Common myeloid progenitor, CD34-positive (primary cell): ENCODE data around the gene IP6K2.
A peak's percentile ranks its signal among the peaks of the same experiment; 100 is the strongest.
"Not testable (repeated sequence)": the region's sequence is repeated elsewhere in the genome, so short reads cannot be mapped to it uniquely, and the experiment has no call there.

Experiments
- CTCF ChIA-PET: fragments of 350-600 bp; sonication (Branson Sonifier 250); formaldehyde crosslinking; loops from one replicate; lab custom pipeline; 2021; ENCODE audit warnings: antibody characterized with exemption; lab: Charles Lee
- POLR2A ChIA-PET: fragments of 350-600 bp; sonication (Branson Sonifier 250); formaldehyde crosslinking; loops from one replicate; lab custom pipeline; 2021; ENCODE audit warnings: antibody characterized with exemption; lab: Charles Lee
- DNase-seq, 3 donors: peaks; one replicate each; pipeline versions ENCODE4 v3.0.0 to v3.0.0-alpha.2; 2013
- H3K27ac ChIP-seq, 2 experiments: 1 replicate in 1 of 2; 2 replicates in 1 of 2; pipeline ENCODE4 v1.7.0; 2013; ENCODE audit warnings: inconsistent platforms in 2 of 2, low read length in 2 of 2, mild to moderate bottlenecking in 2 of 2, low read depth in 1 of 2, moderate library complexity in 1 of 2; ENCODE audit not compliant: severe bottlenecking in 2 of 2, insufficient read depth in 1 of 2, poor library complexity in 1 of 2
- H3K27me3 ChIP-seq, 5 experiments: replicated peaks in 2 of 5; 1 replicate in 3 of 5; 2 replicates in 2 of 5; pipeline versions ENCODE4 v1.6.1 to v1.7.0; 2013; ENCODE audit warnings: low read length in 4 of 5, mild to moderate bottlenecking in 2 of 5, moderate library complexity in 2 of 5, inconsistent platforms in 1 of 5; ENCODE audit not compliant: insufficient read depth in 5 of 5, control insufficient read depth in 4 of 5
- H3K36me3 ChIP-seq, 4 experiments: 1 replicate in 2 of 4; 2 replicates in 2 of 4; pipeline versions ENCODE4 v1.6.1 to v1.7.0; 2013; ENCODE audit warnings: low read length in 3 of 4, control low read depth in 1 of 4, mild to moderate bottlenecking in 1 of 4; ENCODE audit not compliant: control insufficient read depth in 4 of 4, insufficient read depth in 4 of 4
- H3K4me1 ChIP-seq, 4 experiments: 1 replicate in 3 of 4; 2 replicates in 1 of 4; pipeline versions ENCODE4 v1.6.1 to v1.7.1; 2013; ENCODE audit warnings: low read length in 3 of 4, mild to moderate bottlenecking in 3 of 4, control low read depth in 1 of 4, inconsistent platforms in 1 of 4, moderate library complexity in 1 of 4; ENCODE audit not compliant: control insufficient read depth in 4 of 4, insufficient read depth in 4 of 4; ENCODE audit errors: control extremely low read depth in 1 of 4
- H3K4me3 ChIP-seq, 7 experiments: 1 replicate in 4 of 7; 2 replicates in 3 of 7; pipeline versions ENCODE4 v1.5.1 to v1.7.0; 2013; ENCODE audit warnings: mild to moderate bottlenecking in 7 of 7, low read length in 6 of 7, moderate library complexity in 6 of 7, inconsistent platforms in 2 of 7, low read depth in 2 of 7, control low read depth in 1 of 7; ENCODE audit not compliant: insufficient read depth in 4 of 7, control insufficient read depth in 1 of 7; ENCODE audit errors: extremely low read depth in 1 of 7
- H3K9me3 ChIP-seq, 5 experiments: 1 replicate in 4 of 5; 2 replicates in 1 of 5; pipeline versions ENCODE4 v1.6.1 to v1.7.1; 2013; ENCODE audit warnings: low read length in 4 of 5, mild to moderate bottlenecking in 2 of 5, inconsistent platforms in 1 of 5, low read depth in 1 of 5, moderate library complexity in 1 of 5; ENCODE audit not compliant: control insufficient read depth in 4 of 5, insufficient read depth in 2 of 5; ENCODE audit errors: control extremely low read depth in 1 of 5
- WGBS: methylation state at CpG from one replicate; pipeline ENCODE4 v1.1.5; 2013; ENCODE audit not compliant: insufficient coverage; 5-methylcytosine and 5-hydroxymethylcytosine counted together

IP6K2 gene

GRCh38 chr3:48739955-48740823 lies 23.2 kb upstream of the IP6K2 start:
- H3K4me1 ChIP-seq, result peaks cover 0 to 9% (median 0%) of the 10 kb centered on the region in 4 experiments

GRCh38 chr3:48739617-48739954 lies 22.6 kb upstream of the IP6K2 start:
- Histone ChIP-seq H3K4me3 (no peak overlapping the region), H3K9me3 (no peaks in the 10 kb centered on the region), H3K27me3 (no peaks in the 10 kb centered on the region), H3K36me3 (no peaks in the 10 kb centered on the region), H3K4me1 (peaks cover 0 to 9% (median 0%) of the 10 kb centered on the region in 4 experiments), H3K27ac (no peak overlapping the region)
- POLR2A ChIA-PET, result interaction anchor here (0.6 to 0.8 kb wide), 2 partner anchors 17 to 48 kb away, joined by 3 read pairs; no protein-coding TSS in a partner anchor
- 80% methylated on average over 4 of the region's 6 CpGs for WGBS
- CTCF ChIA-PET, result interaction anchor here (0.8 to 1.8 kb wide), 26 partner anchors 9 to 213 kb away, joined by 3 to 7 read pairs (median 3); partner anchors contain the start of gene SLC25A20
- no peak for DNase-seq

More at GRCh38 chr3:48739955-48740823, 23.2 kb upstream of the IP6K2 start:
- Histone ChIP-seq H3K27ac (peak overlapping the region in 1 of 2 experiments; percentile 5), H3K27me3 (no peaks in the 10 kb centered on the region), H3K36me3 (peaks cover 0 to 1% (median 0%) of the 10 kb centered on the region in 4 experiments), H3K9me3 (no peaks in the 10 kb centered on the region), H3K4me3 (no peak overlapping the region)
- ChIA-PET CTCF (interaction anchor here (0.6 to 1.8 kb wide), 26 partner anchors 9 to 212 kb away, joined by 3 to 7 read pairs (median 3); partner anchors contain the start of gene SLC25A20), POLR2A (interaction anchor here (0.6 kb wide), 1 partner anchor 48 kb away, joined by 3 read pairs; no protein-coding TSS in a partner anchor)
- 29% methylated on average over 11 of the region's 15 CpGs for WGBS
- DNase-seq, result peak; percentile 38 to 63 (median 59)

- ChIA-PET CTCF (interaction anchor here (0.8 to 1.8 kb wide), 27 partner anchors 9 to 213 kb away, joined by 3 to 7 read pairs (median 3); partner anchors contain the start of gene SLC25A20), POLR2A (interaction anchor here (0.6 to 0.8 kb wide), 2 partner anchors 18 to 49 kb away, joined by 3 read pairs; no protein-coding TSS in a partner anchor)
- DNase-seq, result no peak
- no peak overlapping the region for H3K4me3 ChIP-seq
- no peaks in the 10 kb centered on the region for H3K36me3 ChIP-seq
- no peaks in the 10 kb centered on the region for H3K27me3 ChIP-seq
- 100% methylated on average over 6 of the region's 9 CpGs for whole genome bisulfite sequencing
- no peaks in the 10 kb centered on the region for H3K9me3 ChIP-seq
- H3K4me1 ChIP-seq, result peaks cover 0 to 9% (median 0%) of the 10 kb centered on the region in 4 experiments
- H3K27ac ChIP-seq, result no peak overlapping the region
Measured at GRCh38 chr3:48738926-48739616, 22.1 kb upstream of the IP6K2 start.

GRCh38 chr3:48738144-48738536 lies 21.1 kb upstream of the IP6K2 start:
- H3K4me3 ChIP-seq, result no peak overlapping the region
- peaks cover 0 to 9% (median 0%) of the 10 kb centered on the region in 4 experiments for H3K4me1 ChIP-seq
- no peak for DNase-seq
- ChIA-PET POLR2A (interaction anchor here (0.6 kb wide), 1 partner anchor 21 kb away, joined by 3 read pairs; no protein-coding TSS in a partner anchor), CTCF (interaction anchor here (0.6 to 3.2 kb wide), 9 partner anchors 11 to 256 kb away, joined by 3 to 7 read pairs (median 3); no protein-coding TSS in a partner anchor)
- 92% methylated on average over 3 of the region's 3 CpGs for WGBS
- H3K36me3 ChIP-seq, result no peaks in the 10 kb centered on the region
- H3K9me3 ChIP-seq, result no peaks in the 10 kb centered on the region
- H3K27me3 ChIP-seq, result no peaks in the 10 kb centered on the region
- no peak overlapping the region for H3K27ac ChIP-seq

- H3K36me3 ChIP-seq, H3K27ac ChIP-seq, H3K4me3 ChIP-seq, H3K27me3 ChIP-seq, POLR2A ChIA-PET, H3K4me1 ChIP-seq, H3K9me3 ChIP-seq: not testable (repeated sequence)
- peak; percentile 27 to 73 (median 65) for DNase-seq
- WGBS, result 92% methylated on average over 2 of the region's 8 CpGs
- CTCF ChIA-PET, result interaction anchor here (1.6 to 3.2 kb wide), 3 partner anchors 13 to 218 kb away, joined by 3 to 7 read pairs (median 5); no protein-coding TSS in a partner anchor
Measured at GRCh38 chr3:48735075-48735767, 18.2 kb upstream of the IP6K2 start.

- CTCF ChIA-PET, H3K27ac ChIP-seq, H3K27me3 ChIP-seq: not testable (repeated sequence)
Measured at GRCh38 chr3:48734541-48734940, 17.5 kb upstream of the IP6K2 start.

More at GRCh38 chr3:48734541-48734940, 17.5 kb upstream of the IP6K2 start:
- H3K36me3 ChIP-seq, H3K4me1 ChIP-seq, H3K4me3 ChIP-seq, DNase-seq, POLR2A ChIA-PET, H3K9me3 ChIP-seq: not testable (repeated sequence)
- 100% methylated on average over 1 of the region's 25 CpGs for WGBS
